Upper lobe of left lung (tissue), 6 donors: ENCODE measurements around the gene CADM1. TPM values are rescaled to one million over a fixed set of nuclear protein-coding genes. Genes with fewer than 3 reads are reported as not detected.

Source experiments
- ATAC-seq, 2 donors: fragments of 200-7000 bp; cut with Tn5 transposase; one replicate each; pipeline ENCODE4 v1.9.1; 2022; ENCODE audit warnings: mild to moderate bottlenecking in 2 of 2, moderate library complexity in 2 of 2; ENCODE audit not compliant: low FRiP score in 2 of 2
- DNase-seq, 2 donors: peaks; one replicate each; pipeline ENCODE4 v3.0.0-alpha.2; 2019 to 2020
- H3K27ac ChIP-seq, 4 donors: fragments of 200-600 bp; sonication (generic); one replicate each; pipeline ENCODE4 v1.5.1; 2016 to 2019
- H3K27me3 ChIP-seq, 4 donors: fragments of 200-600 bp; sonication (generic); one replicate each; pipeline ENCODE4 v1.5.1; 2017 to 2019
- H3K36me3 ChIP-seq, 4 donors: fragments of 200-600 bp; sonication (generic); one replicate each; pipeline ENCODE4 v1.5.1; 2016 to 2019
- H3K4me1 ChIP-seq, 4 donors: fragments of 200-600 bp; sonication (generic); one replicate each; pipeline ENCODE4 v1.5.1; 2018 to 2019
- H3K4me3 ChIP-seq, 4 donors: fragments of 200-600 bp; sonication (generic); one replicate each; pipeline ENCODE4 v1.5.1; 2017 to 2019; ENCODE audit warnings: mild to moderate bottlenecking in 2 of 4, moderate library complexity in 1 of 4
- H3K9me3 ChIP-seq, 4 donors: fragments of 200-600 bp; sonication (generic); one replicate each; pipeline ENCODE4 v1.5.1; 2018 to 2019
- EP300 ChIP-seq, 4 donors: sonication (generic); formaldehyde crosslinking; IDR thresholded peaks; one replicate each; pipeline ENCODE4 v1.5.1; 2017; ENCODE audit warnings: antibody characterized with exemption in 4 of 4, control low read depth in 2 of 4
- POLR2A ChIP-seq, 4 donors: fragments of 450-650 bp; IDR thresholded peaks; one replicate each; pipeline ENCODE4 v1.5.1; 2016 to 2017; ENCODE audit warnings: antibody characterized with exemption in 4 of 4, mild to moderate bottlenecking in 2 of 4
- POLR2AphosphoS5 ChIP-seq, 2 donors: sonication (generic); formaldehyde crosslinking; IDR thresholded peaks; one replicate each; pipeline ENCODE4 v1.5.1; 2017; ENCODE audit warnings: antibody characterized with exemption in 2 of 2
- WGBS, 2 donors: methylation state at CpG; one replicate each; pipeline ENCODE4 v1.1.5; 2017 to 2018; 5-methylcytosine and 5-hydroxymethylcytosine counted together
- total RNA-seq, 6 donors: library from RNA; depleted of rRNA in 4 of 6; stranded (reverse); fragments of >200 nt in 4 of 6; gene quantifications; one replicate each; pipeline versions ENCODE4 v1.1.0 to v1.2.1, GENCODE V29; 2016 to 2021
- TF ChIP-seq, protein P1 (sequence below), 6 experiments: fragments of 450-650 bp in 4 of 6; fragments of 200-600 bp in 2 of 6; sonication (generic) in 2 of 6; IDR thresholded peaks; one replicate each; pipeline ENCODE4 v1.5.1; 2016 to 2019; ENCODE audit warnings: antibody characterized with exemption in 6 of 6
- donor health status: DM: no; HTN: no; CAD: no; lungs with moderate emphysema.
- donor health status: DM: no; HTN: yes; CAD: no; lungs with severe emphysema.

CADM1 gene
- total RNA-seq, 6 donors from 2014 or later: 69.9 to 212 (median 125) TPM

- Histone ChIP-seq H3K4me1 (no peaks in the 10 kb centered on the region), H3K27me3 (no peaks in the 10 kb centered on the region), H3K27ac (no peak overlapping the region), H3K9me3 (no peaks in the 10 kb centered on the region), H3K4me3 (no peak overlapping the region), H3K36me3 (no peaks in the 10 kb centered on the region)
- DNase-seq: no peak
- ATAC-seq: no peak
- 56 to 63% methylated on average over 1 of the region's 1 CpG for WGBS, 2 donors
- TF ChIP-seq, protein P1, sequence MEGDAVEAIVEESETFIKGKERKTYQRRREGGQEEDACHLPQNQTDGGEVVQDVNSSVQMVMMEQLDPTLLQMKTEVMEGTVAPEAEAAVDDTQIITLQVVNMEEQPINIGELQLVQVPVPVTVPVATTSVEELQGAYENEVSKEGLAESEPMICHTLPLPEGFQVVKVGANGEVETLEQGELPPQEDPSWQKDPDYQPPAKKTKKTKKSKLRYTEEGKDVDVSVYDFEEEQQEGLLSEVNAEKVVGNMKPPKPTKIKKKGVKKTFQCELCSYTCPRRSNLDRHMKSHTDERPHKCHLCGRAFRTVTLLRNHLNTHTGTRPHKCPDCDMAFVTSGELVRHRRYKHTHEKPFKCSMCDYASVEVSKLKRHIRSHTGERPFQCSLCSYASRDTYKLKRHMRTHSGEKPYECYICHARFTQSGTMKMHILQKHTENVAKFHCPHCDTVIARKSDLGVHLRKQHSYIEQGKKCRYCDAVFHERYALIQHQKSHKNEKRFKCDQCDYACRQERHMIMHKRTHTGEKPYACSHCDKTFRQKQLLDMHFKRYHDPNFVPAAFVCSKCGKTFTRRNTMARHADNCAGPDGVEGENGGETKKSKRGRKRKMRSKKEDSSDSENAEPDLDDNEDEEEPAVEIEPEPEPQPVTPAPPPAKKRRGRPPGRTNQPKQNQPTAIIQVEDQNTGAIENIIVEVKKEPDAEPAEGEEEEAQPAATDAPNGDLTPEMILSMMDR (IDR thresholded peaks at IDR 0.05): no peak
Observed at GRCh38 chr11:115379528-115379927, 124.7 kb downstream of the CADM1 start.

DNA sequence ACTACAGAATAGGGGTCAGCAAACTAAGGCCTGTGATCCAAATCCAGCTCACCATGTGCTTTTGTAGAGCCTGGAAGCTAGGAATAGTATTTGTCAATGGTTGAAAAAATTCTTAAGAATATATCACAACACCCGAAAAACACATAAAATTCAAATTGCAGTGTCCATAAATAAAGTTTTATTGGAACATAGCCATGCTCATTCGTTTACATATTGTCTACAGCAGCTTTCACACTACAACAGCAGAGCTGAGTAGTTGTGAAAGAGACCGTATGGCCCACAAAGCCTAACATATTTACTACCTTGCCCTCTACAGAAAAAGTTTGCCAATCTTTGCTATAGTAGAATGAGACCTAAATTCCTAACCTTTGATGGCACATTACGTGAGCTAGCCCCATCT lies 125.7 kb downstream of the CADM1 start:
- H3K27me3 ChIP-seq: no peaks in the 10 kb centered on the region
- ATAC-seq: no peak

GRCh38 chr11:115377882-115378296 lies 126.3 kb downstream of the CADM1 start:
- Histone ChIP-seq H3K27me3 (no peaks in the 10 kb centered on the region), H3K4me3 (no peak overlapping the region), H3K27ac (no peak overlapping the region), H3K4me1 (no peaks in the 10 kb centered on the region), H3K9me3 (no peaks in the 10 kb centered on the region), H3K36me3 (no peaks in the 10 kb centered on the region)
- no peak for TF ChIP-seq POLR2AphosphoS5 (IDR thresholded peaks at IDR 0.05)
- TF ChIP-seq EP300 (IDR thresholded peaks at IDR 0.05): no peak
- TF ChIP-seq, protein P1 (IDR thresholded peaks at IDR 0.05): no peak
- TF ChIP-seq POLR2A (IDR thresholded peaks at IDR 0.05): no peak
- DNase-seq: no peak
- 74 to 75% methylated on average over 4 of the region's 4 CpGs for WGBS, 2 donors
- ATAC-seq: no peak

More for the DNA sequence above, 125.7 kb downstream of the CADM1 start:
- Histone ChIP-seq H3K9me3 (no peaks in the 10 kb centered on the region), H3K4me3 (no peak overlapping the region), H3K27ac (no peak overlapping the region), H3K36me3 (no peaks in the 10 kb centered on the region), H3K4me1 (no peaks in the 10 kb centered on the region)
- 88 to 90% methylated on average over 4 of the region's 4 CpGs for WGBS, 2 donors
- no peak for DNase-seq
- TF ChIP-seq, protein P1 (IDR thresholded peaks at IDR 0.05): no peak
- TF ChIP-seq POLR2AphosphoS5 (IDR thresholded peaks at IDR 0.05): no peak
- TF ChIP-seq POLR2A (IDR thresholded peaks at IDR 0.05): no peak
- TF ChIP-seq EP300 (IDR thresholded peaks at IDR 0.05): no peak

DNA sequence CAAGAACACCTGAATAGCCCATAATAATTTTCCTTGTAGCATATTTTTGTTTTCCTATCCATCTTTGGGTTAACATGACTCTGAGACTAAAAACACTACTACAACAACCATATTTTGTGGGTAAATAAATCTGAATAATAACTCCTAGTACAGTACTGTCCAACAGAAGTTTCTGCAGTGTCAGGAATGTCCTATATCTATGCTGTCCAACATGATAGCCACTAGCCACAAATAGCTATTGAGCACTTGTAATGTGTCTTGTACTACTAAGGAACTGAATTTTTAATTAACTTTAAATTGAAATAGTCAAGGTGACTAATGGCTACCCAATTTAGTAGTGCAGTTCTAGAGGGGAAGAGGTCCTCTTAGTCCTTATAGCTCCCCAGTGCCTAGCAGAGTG lies 135.6 kb downstream of the CADM1 start:
- H3K36me3 ChIP-seq: no peaks in the 10 kb centered on the region
- no peaks in the 10 kb centered on the region for H3K27me3 ChIP-seq
- no peak overlapping the region for H3K27ac ChIP-seq
- no peak overlapping the region for H3K4me3 ChIP-seq
- H3K9me3 ChIP-seq: no peaks in the 10 kb centered on the region
- H3K4me1 ChIP-seq: no peaks in the 10 kb centered on the region
- DNase-seq (no peak), ATAC-seq (no peak)
- TF ChIP-seq, protein P1 (IDR thresholded peaks at IDR 0.05): no peak
- no peak for TF ChIP-seq POLR2AphosphoS5 (IDR thresholded peaks at IDR 0.05)
- TF ChIP-seq EP300 (IDR thresholded peaks at IDR 0.05): no peak
- no peak for TF ChIP-seq POLR2A (IDR thresholded peaks at IDR 0.05)

DNA sequence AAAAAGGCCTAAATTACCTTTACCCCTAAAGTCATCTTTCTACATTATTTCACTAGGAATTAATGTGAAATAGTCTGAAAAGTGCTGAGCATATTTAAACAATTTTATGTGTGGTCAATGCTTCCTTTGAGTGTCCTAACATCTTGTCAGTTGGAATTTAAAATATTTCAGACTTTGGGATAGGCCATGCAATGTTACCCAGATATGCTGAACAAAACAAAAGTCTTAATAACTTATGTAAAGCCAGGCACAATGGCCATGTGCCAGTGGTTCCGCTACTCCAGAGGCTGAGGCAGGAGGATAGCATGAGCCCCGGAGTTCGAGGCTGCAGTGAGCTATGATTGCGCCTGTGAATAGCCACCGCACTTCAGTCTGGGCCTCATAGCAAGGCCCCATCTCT lies 137.4 kb downstream of the CADM1 start:
- 86 to 94% methylated on average over 5 of the region's 5 CpGs for WGBS, 2 donors
- no peaks in the 10 kb centered on the region for H3K36me3 ChIP-seq
- H3K27ac ChIP-seq: no peak overlapping the region
- no peak for TF ChIP-seq POLR2A (IDR thresholded peaks at IDR 0.05)
- TF ChIP-seq, protein P1 (IDR thresholded peaks at IDR 0.05): no peak
- TF ChIP-seq POLR2AphosphoS5 (IDR thresholded peaks at IDR 0.05): no peak
- TF ChIP-seq EP300 (IDR thresholded peaks at IDR 0.05): no peak
- DNase-seq (no peak), ATAC-seq (no peak)
- H3K27me3 ChIP-seq: no peaks in the 10 kb centered on the region
- H3K4me3 ChIP-seq: no peak overlapping the region
- no peaks in the 10 kb centered on the region for H3K9me3 ChIP-seq
- no peaks in the 10 kb centered on the region for H3K4me1 ChIP-seq
